Measurements from ENCODE around the gene BUB3. TPM values are rescaled to one million over a fixed set of nuclear protein-coding genes. Genes with fewer than 3 reads are reported as not detected.
A peak's percentile ranks its signal among the peaks of the same experiment; 100 is the strongest.

The BUB3 gene
- total RNA-seq, 1 donor = 99.9 TPM

- Histone ChIP-seq H3K4me1 (ENCODE audit: insufficient read depth, low read length) (peaks cover 64% of the 10 kb centered on the region), H3K4me3 (ENCODE audit: low read length) (no peak overlapping the region), H3K9me3 (ENCODE audit: low read depth, low read length) (no peaks in the 10 kb centered on the region), H3K27me3 (ENCODE audit: insufficient read depth, low read length) (peaks cover 95% of the 10 kb centered on the region)
Measured at GRCh38 chr10:123146894-123147634, 7.1 kb upstream of the BUB3 start.

GRCh38 chr10:123147635-123148413 lies 6.4 kb upstream of the BUB3 start, which contains the start of gene HMX2:
Gene HMX2 (plus strand): TSS chr10:123148136. CDS start chr10:123148379, 243 bp downstream.
- Histone ChIP-seq H3K4me3 (ENCODE audit: low read length) (no peak within 1 kb of the TSS), H3K4me1 (ENCODE audit: insufficient read depth, low read length) (peaks cover 64% of the 10 kb centered on the region), H3K9me3 (ENCODE audit: low read depth, low read length) (no peaks in the 10 kb centered on the region), H3K27me3 (ENCODE audit: insufficient read depth, low read length) (peaks cover 97% of the 10 kb centered on the region)

GRCh38 chr10:123148414-123149161 lies 5.6 kb upstream of the BUB3 start:
- H3K9me3 ChIP-seq (ENCODE audit: low read depth, low read length) = no peaks in the 10 kb centered on the region
- peaks cover 94% of the 10 kb centered on the region for H3K27me3 ChIP-seq (ENCODE audit: insufficient read depth, low read length)
- no peak overlapping the region for H3K4me3 ChIP-seq (ENCODE audit: low read length)

GRCh38 chr10:123149162-123149567 lies 5.0 kb upstream of the BUB3 start:
- Histone ChIP-seq H3K27me3 (ENCODE audit: insufficient read depth, low read length) (peaks cover 88% of the 10 kb centered on the region), H3K4me1 (ENCODE audit: insufficient read depth, low read length) (peaks cover 66% of the 10 kb centered on the region), H3K9me3 (ENCODE audit: low read depth, low read length) (no peaks in the 10 kb centered on the region), H3K4me3 (ENCODE audit: low read length) (no peak overlapping the region)

More at GRCh38 chr10:123148414-123149161, 5.6 kb upstream of the BUB3 start:
- H3K4me1 ChIP-seq (ENCODE audit: insufficient read depth, low read length) = peaks cover 63% of the 10 kb centered on the region

- peaks cover 65% of the 10 kb centered on the region for H3K4me1 ChIP-seq (ENCODE audit: insufficient read depth, low read length)
- H3K27me3 ChIP-seq (ENCODE audit: insufficient read depth, low read length) = peaks cover 83% of the 10 kb centered on the region
- H3K9me3 ChIP-seq (ENCODE audit: low read depth, low read length) = no peaks in the 10 kb centered on the region
- peak overlapping the region; percentile 15 for H3K4me3 ChIP-seq (ENCODE audit: low read length)
Measured at GRCh38 chr10:123149568-123150270, 4.5 kb upstream of the BUB3 start.

GRCh38 chr10:123150271-123150985 lies 3.8 kb upstream of the BUB3 start:
- peak overlapping the region; percentile 8 for H3K4me3 ChIP-seq (ENCODE audit: low read length)
- peaks cover 70% of the 10 kb centered on the region for H3K4me1 ChIP-seq (ENCODE audit: insufficient read depth, low read length)
- no peaks in the 10 kb centered on the region for H3K9me3 ChIP-seq (ENCODE audit: low read depth, low read length)
- peaks cover 76% of the 10 kb centered on the region for H3K27me3 ChIP-seq (ENCODE audit: insufficient read depth, low read length)

- H3K9me3 ChIP-seq (ENCODE audit: low read depth, low read length) = no peaks in the 10 kb centered on the region
- peaks cover 70% of the 10 kb centered on the region for H3K4me1 ChIP-seq (ENCODE audit: insufficient read depth, low read length)
- H3K4me3 ChIP-seq (ENCODE audit: low read length) = peak overlapping the region; percentile 8
- H3K27me3 ChIP-seq (ENCODE audit: insufficient read depth, low read length) = peaks cover 68% of the 10 kb centered on the region
Measured at GRCh38 chr10:123150986-123151736, 3.0 kb upstream of the BUB3 start.

- Histone ChIP-seq H3K27me3 (ENCODE audit: insufficient read depth, low read length) (peaks cover 64% of the 10 kb centered on the region), H3K4me3 (ENCODE audit: low read length) (no peak overlapping the region)
Measured at GRCh38 chr10:123151737-123152135, 2.5 kb upstream of the BUB3 start.

GRCh38 chr10:123153486-123154091 lies 613 bp upstream of the BUB3 start:
- Histone ChIP-seq H3K4me3 (ENCODE audit: low read length) (peak overlapping the region; percentile 96), H3K4me1 (ENCODE audit: insufficient read depth, low read length) (peaks cover 63% of the 10 kb centered on the region), H3K9me3 (ENCODE audit: low read depth, low read length) (no peaks in the 10 kb centered on the region), H3K27me3 (ENCODE audit: insufficient read depth, low read length) (peaks cover 47% of the 10 kb centered on the region)

More at GRCh38 chr10:123151737-123152135, 2.5 kb upstream of the BUB3 start:
- H3K4me1 ChIP-seq (ENCODE audit: insufficient read depth, low read length) = peaks cover 72% of the 10 kb centered on the region
- no peaks in the 10 kb centered on the region for H3K9me3 ChIP-seq (ENCODE audit: low read depth, low read length)

GRCh38 chr10:123154711-123155505 lies 706 bp downstream of the BUB3 start:
- peaks cover 50% of the 10 kb centered on the region for H3K4me1 ChIP-seq (ENCODE audit: insufficient read depth, low read length)

GRCh38 chr10:123156078-123156477 lies 1.9 kb downstream of the BUB3 start:
- Histone ChIP-seq H3K4me1 (ENCODE audit: insufficient read depth, low read length) (peaks cover 46% of the 10 kb centered on the region), H3K4me3 (ENCODE audit: low read length) (no peak overlapping the region), H3K27me3 (ENCODE audit: insufficient read depth, low read length) (peaks cover 22% of the 10 kb centered on the region), H3K9me3 (ENCODE audit: low read depth, low read length) (no peaks in the 10 kb centered on the region)

More at GRCh38 chr10:123154711-123155505, 706 bp downstream of the BUB3 start:
- Histone ChIP-seq H3K4me3 (ENCODE audit: low read length) (peak overlapping the region; percentile 96), H3K9me3 (ENCODE audit: low read depth, low read length) (no peaks in the 10 kb centered on the region), H3K27me3 (ENCODE audit: insufficient read depth, low read length) (peaks cover 34% of the 10 kb centered on the region)

GRCh38 chr10:123157210-123157609 lies 3.0 kb downstream of the BUB3 start:
- Histone ChIP-seq H3K27me3 (ENCODE audit: insufficient read depth, low read length) (peaks cover 11% of the 10 kb centered on the region), H3K4me3 (ENCODE audit: low read length) (no peak overlapping the region)

More at GRCh38 chr10:123157210-123157609, 3.0 kb downstream of the BUB3 start:
- H3K4me1 ChIP-seq (ENCODE audit: insufficient read depth, low read length) = peaks cover 41% of the 10 kb centered on the region
- no peaks in the 10 kb centered on the region for H3K9me3 ChIP-seq (ENCODE audit: low read depth, low read length)

All from mononuclear cell (primary cell).